Measurements from ENCODE around the gene NDUFS2.

DNA sequence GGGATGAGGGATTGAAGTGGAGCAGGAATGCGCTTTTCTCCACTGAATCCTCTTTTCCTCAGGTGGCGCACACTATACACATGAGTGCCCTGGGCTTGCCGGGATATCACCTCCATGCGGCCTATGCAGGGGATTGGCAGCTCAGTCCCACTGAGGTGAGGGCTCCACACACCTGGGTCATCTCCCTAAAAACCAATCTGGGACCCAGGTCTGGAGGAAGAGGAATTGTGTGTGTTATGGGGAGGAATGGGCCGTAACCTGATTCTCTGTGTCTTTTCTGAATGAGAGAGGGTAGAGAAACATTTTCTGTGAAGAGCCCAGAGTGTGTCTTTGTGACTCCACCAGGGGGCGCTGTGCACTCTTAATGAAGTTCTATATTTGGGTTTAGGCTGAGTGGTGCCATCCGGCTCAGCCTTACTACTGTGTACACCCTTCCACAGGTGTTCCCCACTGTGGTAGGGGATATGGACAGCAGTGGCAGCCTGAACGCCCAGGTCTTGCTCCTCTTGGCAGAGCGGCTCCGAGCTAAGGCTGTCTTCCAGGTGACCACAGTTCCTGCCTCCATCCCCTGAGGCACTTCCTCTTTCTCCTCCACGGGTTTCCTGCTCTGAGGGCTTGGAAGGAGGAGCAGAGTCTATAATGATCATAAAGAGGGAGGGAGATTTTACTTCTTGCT, 25.2 kb downstream of the NDUFS2 start:
- no peak for TF ChIP-seq EZH2 (IDR thresholded peaks at IDR 0.05; ENCODE audit: borderline replicate concordance, low read length)
- TF ChIP-seq, protein P1, sequence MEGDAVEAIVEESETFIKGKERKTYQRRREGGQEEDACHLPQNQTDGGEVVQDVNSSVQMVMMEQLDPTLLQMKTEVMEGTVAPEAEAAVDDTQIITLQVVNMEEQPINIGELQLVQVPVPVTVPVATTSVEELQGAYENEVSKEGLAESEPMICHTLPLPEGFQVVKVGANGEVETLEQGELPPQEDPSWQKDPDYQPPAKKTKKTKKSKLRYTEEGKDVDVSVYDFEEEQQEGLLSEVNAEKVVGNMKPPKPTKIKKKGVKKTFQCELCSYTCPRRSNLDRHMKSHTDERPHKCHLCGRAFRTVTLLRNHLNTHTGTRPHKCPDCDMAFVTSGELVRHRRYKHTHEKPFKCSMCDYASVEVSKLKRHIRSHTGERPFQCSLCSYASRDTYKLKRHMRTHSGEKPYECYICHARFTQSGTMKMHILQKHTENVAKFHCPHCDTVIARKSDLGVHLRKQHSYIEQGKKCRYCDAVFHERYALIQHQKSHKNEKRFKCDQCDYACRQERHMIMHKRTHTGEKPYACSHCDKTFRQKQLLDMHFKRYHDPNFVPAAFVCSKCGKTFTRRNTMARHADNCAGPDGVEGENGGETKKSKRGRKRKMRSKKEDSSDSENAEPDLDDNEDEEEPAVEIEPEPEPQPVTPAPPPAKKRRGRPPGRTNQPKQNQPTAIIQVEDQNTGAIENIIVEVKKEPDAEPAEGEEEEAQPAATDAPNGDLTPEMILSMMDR (IDR thresholded peaks at IDR 0.05; ENCODE audit: low read length) = peak; percentile 87
